Coronary artery (tissue), 2 donors: ENCODE results near the gene CAP1.
"Not testable (repeated sequence)": the region's sequence is repeated elsewhere in the genome, so short reads cannot be mapped to it uniquely, and the experiment has no call there.

Source experiments
- DNase-seq: peaks from one replicate; pipeline ENCODE4 v3.0.0-alpha.2; 2017; ENCODE audit warnings: low spot score
- H3K27ac ChIP-seq, 2 donors: fragments of 200-600 bp; sonication (generic); one replicate each; pipeline ENCODE4 v1.5.1; 2016 to 2019
- H3K4me3 ChIP-seq: fragments of 200-600 bp; sonication (generic); 2 replicates; pipeline ENCODE4 v1.5.1; 2016; ENCODE audit warnings: mild to moderate bottlenecking, moderate library complexity
- TF ChIP-seq, protein P1 (sequence below): fragments of 200-600 bp; sonication (generic); IDR thresholded peaks from one replicate; pipeline ENCODE4 v1.5.1; 2019; ENCODE audit warnings: antibody characterized with exemption

The CAP1 gene

DNA sequence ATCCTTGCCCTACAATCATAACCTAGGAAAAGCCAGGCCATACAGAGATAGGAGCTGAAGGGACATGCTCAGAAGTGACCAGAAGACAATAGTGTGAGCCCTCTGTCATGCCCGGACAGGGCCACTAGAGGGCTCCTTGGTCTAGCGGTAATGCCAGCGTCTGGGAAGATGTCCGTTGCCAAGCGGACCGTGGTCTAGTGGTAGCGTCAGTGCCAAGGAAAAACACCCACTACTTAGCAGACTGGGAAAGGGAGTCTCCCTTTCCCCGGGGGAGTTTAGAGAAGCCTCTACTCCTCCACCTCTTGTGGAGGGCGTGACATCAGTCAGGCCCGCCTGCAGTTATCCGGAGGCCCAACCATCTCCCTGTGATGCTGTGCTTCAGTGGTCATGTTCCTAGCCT is 44.2 kb downstream of the CAP1 start:
- TF ChIP-seq, protein P1, sequence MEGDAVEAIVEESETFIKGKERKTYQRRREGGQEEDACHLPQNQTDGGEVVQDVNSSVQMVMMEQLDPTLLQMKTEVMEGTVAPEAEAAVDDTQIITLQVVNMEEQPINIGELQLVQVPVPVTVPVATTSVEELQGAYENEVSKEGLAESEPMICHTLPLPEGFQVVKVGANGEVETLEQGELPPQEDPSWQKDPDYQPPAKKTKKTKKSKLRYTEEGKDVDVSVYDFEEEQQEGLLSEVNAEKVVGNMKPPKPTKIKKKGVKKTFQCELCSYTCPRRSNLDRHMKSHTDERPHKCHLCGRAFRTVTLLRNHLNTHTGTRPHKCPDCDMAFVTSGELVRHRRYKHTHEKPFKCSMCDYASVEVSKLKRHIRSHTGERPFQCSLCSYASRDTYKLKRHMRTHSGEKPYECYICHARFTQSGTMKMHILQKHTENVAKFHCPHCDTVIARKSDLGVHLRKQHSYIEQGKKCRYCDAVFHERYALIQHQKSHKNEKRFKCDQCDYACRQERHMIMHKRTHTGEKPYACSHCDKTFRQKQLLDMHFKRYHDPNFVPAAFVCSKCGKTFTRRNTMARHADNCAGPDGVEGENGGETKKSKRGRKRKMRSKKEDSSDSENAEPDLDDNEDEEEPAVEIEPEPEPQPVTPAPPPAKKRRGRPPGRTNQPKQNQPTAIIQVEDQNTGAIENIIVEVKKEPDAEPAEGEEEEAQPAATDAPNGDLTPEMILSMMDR, result peak; percentile 63
- not testable (repeated sequence) for H3K27ac ChIP-seq, DNase-seq
- peak overlapping the region; percentile 48 for H3K4me3 ChIP-seq

DNA sequence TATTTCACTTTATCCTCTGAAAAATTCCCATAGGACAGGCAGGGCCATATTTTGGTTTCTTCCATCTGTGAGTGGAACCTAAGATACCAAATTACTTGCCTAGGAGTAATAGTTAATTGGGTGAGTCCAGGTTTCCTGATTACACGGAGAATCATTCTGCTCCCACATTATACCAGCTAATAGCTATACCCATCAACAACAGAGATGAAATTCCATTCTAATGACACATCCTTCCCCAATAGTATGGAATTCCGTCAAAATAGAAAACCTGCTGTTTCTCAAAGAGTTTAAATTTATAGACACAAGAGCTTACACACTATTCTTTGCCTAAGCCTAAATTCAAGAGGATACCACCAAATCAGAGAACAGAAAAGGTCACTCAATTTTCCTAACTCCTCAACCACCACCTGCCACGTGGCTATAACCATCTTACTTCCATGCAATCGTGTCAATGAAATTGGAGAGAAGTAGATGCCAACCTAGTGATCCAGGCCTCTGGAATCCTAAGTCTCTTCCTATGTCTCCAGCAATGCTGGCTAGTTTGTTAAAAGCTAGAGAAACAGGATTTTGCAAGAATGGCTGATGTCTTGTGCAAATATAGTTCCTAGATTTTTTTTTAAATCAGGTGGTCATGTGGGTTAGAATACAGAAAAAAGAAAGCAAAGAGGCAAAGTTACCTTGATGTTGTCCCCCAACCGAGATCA is 50.3 kb downstream of the CAP1 start:
- TF ChIP-seq, protein P1, result no peak
- H3K27ac ChIP-seq, result no peak overlapping the region
- DNase-seq, result no peak
- no peak overlapping the region for H3K4me3 ChIP-seq

DNA sequence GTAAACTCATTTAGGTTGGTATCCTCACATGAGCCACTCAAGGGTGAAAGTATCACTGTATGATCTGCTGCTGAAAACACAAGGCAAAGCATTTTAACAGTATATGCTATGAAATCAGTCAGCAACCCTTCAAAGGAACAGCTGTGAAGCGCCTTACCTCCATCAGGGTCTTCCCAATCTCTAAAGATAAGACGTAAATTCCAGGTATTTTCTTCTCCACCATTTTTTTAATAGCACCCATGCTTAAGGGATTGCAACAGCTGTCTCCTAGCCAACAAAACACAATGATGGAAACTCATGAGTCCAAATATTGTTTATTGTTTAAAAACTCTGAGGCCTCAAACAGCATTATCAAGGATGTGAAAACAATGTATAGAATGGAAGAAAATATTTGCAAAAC is 51.7 kb downstream of the CAP1 start:
- Histone ChIP-seq H3K27ac (no peak overlapping the region), H3K4me3 (no peak overlapping the region)
- no peak for DNase-seq
- TF ChIP-seq, protein P1, result no peak

DNA sequence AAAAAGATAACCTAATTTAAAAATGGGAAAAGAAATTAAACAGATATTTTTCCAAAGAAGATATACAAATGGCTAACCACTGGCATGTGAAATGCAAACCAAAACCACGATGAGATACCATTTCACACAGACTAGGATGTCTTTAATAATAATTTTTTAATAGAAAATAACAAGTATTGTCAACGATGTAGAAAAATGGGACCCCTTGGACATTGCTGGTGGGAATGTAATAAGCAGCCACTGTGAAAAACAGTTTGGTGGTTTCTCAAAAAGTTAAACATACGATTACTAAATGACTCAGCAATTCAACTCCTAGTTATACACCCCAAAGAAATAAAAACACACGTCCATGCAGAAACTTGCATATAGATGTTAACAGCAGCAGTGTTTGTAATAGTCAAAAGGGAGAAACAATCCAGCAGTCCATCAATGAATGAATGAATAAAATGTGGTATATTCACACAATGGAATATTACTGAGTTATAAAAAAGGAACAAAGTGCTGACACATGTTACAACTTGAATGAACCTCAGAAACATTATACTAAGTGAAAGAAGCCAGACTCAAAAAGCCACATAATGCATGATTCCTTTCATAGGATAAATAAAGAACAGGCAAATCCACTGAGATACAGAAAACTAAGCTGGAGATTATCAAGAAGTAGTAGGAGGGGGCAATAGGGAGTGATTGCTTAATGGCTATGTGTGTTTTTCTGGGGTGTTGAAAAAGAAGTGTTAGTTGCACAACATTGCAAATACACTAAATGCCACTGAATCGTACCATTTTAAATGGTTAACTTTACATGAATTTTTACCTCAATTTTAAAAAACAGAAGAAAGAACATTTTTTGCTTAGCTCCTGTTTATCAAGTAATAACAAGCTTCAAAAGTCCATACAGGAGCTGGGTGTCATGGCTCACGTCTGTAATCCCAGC is 52.4 kb downstream of the CAP1 start:
- Histone ChIP-seq H3K4me3 (no peak overlapping the region), H3K27ac (no peak overlapping the region)
- DNase-seq, result no peak
- TF ChIP-seq, protein P1, result no peak

DNA sequence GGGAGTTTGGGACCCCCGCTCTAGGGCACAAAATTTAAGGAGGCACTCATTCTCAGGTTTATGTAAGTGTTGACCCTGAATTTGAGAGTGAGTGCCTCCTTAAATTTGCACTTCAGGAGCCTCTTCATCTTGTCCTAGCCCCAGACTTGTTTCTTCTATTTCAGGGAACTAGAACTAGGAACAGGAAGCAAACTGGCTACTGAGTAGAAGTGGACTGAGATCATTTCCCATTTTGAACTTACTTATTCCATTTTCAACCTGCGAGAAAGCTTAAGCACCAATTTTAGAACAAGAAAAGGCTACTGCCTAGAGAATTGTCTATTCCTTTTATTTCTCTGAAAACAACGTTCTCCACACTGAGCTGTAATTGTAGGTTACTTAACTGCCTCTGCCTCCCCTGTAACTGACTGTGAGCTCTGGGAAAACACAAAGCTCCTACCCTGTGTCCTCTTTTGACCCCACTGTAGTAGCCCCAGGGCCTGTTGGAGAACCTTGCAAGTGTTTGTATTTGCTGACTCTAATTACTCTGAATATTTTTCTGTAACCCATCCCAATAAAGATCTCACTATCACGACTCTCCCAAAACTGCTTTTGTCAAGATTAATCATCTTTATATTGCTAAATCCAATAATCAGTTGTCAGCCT is 54.1 kb downstream of the CAP1 start:
- TF ChIP-seq, protein P1, result no peak
- DNase-seq, result no peak
- H3K27ac ChIP-seq, result peak overlapping the region in 1 of 2 donors; percentile 52
- H3K4me3 ChIP-seq, result no peak overlapping the region

DNA sequence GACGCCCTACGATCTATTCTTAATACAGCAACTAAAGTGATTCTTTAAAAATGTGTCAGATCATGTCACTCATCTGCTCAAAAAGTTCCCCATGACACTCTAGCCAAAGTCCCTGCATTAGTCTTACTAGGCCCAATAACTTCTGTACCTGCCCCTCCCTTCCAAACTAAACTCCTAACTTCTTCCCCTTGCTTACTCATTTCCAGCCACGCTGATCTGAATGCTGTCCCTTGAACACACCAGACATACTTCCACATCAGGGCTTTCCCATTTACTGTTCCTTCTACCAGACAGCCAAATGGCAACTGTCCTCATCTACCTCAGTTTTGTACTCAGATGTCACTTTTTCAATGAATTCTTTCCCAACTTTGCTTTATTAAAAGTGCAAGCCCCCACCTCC is 55.3 kb downstream of the CAP1 start:
- TF ChIP-seq, protein P1, result no peak
- Histone ChIP-seq H3K27ac (no peak overlapping the region), H3K4me3 (no peak overlapping the region)
- DNase-seq, result no peak
